NAMALWA (cell line): ENCODE data around the gene DNAJC7.
A peak's percentile ranks its signal among the peaks of the same experiment; 100 is the strongest.

Experiments used
- DNase-seq: peaks from one replicate; pipeline ENCODE4 v3.0.0-alpha.2; 2015; ENCODE audit warnings: low spot score

Gene DNAJC7, protein sequence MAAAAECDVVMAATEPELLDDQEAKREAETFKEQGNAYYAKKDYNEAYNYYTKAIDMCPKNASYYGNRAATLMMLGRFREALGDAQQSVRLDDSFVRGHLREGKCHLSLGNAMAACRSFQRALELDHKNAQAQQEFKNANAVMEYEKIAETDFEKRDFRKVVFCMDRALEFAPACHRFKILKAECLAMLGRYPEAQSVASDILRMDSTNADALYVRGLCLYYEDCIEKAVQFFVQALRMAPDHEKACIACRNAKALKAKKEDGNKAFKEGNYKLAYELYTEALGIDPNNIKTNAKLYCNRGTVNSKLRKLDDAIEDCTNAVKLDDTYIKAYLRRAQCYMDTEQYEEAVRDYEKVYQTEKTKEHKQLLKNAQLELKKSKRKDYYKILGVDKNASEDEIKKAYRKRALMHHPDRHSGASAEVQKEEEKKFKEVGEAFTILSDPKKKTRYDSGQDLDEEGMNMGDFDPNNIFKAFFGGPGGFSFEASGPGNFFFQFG

GRCh38 chr17:42016941-42017865 lies at the start of gene DNAJC7:
DNAJC7 (minus strand) TSS chr17:42017439; CDS start chr17:42017416, 23 bp downstream.
- peak; percentile 93 for DNase-seq

DNA sequence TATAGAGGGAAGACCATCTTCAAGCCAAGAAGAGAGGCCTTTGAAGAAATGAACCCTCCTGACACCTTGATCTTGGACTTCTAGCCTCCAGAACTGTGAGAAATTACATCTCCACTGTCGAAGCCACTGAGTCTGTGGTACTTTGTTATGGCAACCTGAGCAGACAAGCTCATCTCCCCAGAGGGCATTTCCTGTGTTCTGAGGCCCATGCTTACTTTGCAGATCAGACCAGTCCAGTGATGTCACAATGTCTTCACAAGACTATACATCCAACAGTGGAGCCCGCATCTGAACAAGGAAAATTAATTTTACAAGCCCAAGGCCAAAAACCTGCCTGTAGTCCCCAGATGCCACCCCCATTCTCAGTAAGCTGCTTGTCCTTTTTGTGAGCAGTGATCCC lies 48.0 kb upstream of the DNAJC7 start:
- peak; percentile 24 for DNase-seq

DNA sequence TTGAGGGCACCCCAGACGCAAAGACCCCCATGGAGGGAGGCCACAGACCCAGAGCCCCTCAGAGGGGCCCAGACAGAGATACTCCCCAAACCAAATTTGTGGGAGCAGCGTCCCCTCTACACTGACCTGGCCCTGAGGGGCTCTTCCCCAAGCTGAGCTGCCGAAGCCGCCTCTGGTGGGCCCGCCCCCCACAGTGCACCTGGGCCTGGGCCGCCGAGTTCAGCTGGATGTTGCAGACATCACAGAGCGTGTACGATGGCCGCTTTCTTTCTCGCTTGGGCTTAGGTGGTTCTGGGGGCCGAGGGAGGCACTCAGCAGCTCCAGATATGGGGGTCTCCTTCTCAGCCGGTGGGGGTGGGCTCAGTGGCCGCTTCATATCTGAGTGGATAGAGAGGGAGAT lies 45.4 kb upstream of the DNAJC7 start:
- no peak for DNase-seq

- no peak for DNase-seq
Measured at GRCh38 chr17:42061646-42062487, 44.6 kb upstream of the DNAJC7 start.

GRCh38 chr17:42060231-42060630 lies 43.0 kb upstream of the DNAJC7 start:
- DNase-seq: no peak

GRCh38 chr17:42059815-42060214 lies 42.6 kb upstream of the DNAJC7 start:
- no peak for DNase-seq

DNA sequence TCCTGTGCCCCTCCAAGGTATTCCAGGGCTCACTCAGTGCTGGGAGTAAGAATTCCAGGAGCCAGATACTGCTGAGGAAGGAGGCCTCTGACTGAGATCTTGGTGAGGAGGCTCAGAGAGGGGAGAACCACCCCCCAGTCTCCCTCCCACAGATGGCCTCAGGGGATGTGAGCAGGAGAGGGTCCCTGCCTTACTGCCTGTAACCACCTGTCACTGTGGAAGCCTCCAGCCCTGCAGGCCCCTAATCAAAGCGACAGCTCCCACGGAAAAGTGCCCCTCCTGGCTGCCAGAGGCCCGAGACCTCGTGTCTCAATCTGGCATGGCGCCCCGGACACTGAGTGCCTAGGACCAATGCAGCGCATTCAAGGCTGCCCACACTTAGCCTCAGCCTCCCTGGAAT lies 40.8 kb upstream of the DNAJC7 start:
- DNase-seq: no peak

- no peak for DNase-seq
Measured at GRCh38 chr17:42056635-42057034, 39.4 kb upstream of the DNAJC7 start.

DNA sequence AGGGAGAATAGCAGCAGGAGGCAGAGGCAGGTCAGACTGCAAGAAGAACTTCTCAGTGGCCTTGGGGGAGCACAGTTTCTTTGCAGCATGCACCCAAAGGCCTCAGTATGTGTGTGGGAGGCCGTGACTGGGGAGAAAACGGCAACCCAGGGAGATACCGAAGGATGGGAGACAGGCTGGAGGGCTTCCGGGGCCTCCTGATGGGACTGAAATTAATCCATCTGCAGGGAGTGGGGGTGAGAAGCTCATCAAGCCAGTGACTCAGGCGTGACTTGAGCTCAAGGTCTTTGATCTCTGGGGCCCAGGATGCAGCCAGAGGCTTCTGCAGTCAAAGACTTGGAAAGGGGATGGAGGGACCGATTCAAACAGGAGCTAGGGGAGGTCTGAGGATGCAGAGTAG lies 38.3 kb upstream of the DNAJC7 start:
- no peak for DNase-seq

GRCh38 chr17:42055027-42055426 lies 37.8 kb upstream of the DNAJC7 start:
- no peak for DNase-seq

DNA sequence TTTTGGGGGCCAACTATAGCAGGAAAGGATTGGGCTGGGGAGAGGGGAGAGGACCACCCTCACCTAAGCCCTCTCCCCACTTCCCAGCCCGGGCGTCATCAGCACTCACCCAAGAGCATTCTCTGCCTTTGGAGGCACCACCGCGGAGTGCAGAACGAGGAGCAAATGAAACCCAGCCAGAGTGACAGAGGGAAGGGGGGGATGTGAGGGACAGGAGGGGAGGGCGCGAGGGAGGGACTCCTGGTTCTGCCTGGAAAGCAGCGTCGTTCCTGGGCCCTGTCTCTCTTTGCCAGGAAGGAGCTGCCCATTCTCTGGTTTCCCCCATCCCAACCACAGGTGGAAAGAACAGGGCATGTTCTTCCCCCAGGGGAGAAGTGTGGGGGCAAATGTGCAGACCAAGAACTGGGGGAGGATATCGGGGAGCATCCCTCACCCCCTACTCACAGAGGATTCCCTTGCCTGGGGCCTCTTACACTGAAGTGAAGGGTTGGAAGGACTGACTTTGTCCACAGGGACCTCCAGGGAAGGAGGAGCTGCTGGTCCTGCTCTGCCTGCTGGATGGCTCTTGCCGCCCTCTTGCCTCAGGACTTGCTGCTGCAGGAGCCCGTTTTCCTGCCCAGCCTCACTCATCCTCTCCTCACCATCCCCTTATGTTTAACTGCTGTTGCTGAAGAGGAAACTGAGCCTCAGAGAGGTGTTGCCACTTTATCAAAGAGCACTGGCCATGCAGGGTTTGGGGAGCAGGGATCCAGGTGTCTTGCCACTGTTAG lies 36.7 kb upstream of the DNAJC7 start:
- no peak for DNase-seq

GRCh38 chr17:42052346-42052877 lies 35.2 kb upstream of the DNAJC7 start:
- no peak for DNase-seq

GRCh38 chr17:42051645-42052044 lies 34.4 kb upstream of the DNAJC7 start:
- DNase-seq: no peak

- DNase-seq: no peak
Measured at GRCh38 chr17:42051013-42051400, 33.8 kb upstream of the DNAJC7 start.

DNA sequence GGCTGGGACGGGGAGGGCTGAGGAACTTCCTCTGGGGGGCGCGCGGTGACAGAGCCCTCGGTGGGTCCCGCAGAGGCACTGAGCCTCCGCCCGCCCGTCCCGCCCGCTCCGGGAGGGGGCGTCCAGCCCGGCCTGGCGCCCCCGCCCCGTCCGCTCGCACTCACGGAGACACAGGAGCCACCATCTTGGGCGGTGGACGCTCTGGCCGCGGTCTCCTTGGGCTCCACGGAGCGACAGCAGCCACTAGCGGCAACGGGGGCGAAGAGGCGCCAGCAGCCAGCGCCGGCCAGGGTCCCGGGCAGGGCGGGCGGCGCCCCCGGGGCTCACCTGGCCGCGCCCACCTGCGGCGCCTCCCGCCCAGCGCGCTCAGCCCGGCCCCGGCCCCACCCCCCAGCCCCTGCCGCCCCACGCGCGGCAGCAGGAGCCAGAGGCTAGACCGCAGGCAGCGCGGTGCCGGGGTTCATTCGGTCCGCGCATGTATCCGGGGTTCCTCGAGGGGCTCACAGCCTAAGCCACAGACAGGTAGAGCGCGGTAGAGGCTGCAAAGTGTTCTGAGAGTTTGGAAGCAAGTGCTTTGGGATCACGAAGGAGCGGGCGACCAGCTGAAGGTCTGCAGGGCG lies 33.3 kb upstream of the DNAJC7 start, which contains the start of gene C17orf113:
C17orf113 (minus strand) TSS at position 209 of the 620 bp plus-strand sequence. CDS start 7,225 bp downstream, outside the sequence.
- DNase-seq: peak; percentile 42

DNA sequence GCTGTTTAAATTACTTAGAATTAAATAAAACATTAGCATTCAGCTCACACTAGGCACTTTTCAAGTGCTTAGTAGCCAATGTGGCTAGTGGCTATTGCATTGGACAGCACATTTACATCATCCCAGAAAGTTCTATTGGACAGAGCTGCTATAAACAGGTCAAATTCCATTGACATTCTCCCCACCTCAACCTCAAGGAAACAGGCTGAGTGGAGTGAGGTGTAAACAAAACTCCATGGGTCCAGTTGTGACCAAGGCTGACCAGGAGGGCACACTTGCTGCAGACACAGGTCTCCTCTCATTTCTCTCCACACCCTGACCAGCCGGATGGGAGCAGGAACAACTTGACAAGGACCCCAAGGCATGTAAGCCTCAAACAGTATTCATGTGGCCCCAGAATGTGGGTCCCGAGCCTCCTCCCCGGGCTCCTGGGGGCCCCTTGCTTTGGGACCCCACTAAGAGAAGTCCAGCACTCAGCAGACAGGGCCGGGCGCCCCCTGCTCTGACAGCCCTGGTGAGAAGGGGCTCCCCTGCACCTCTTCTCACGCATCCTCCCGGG lies 32.7 kb upstream of the DNAJC7 start:
- no peak for DNase-seq

DNA sequence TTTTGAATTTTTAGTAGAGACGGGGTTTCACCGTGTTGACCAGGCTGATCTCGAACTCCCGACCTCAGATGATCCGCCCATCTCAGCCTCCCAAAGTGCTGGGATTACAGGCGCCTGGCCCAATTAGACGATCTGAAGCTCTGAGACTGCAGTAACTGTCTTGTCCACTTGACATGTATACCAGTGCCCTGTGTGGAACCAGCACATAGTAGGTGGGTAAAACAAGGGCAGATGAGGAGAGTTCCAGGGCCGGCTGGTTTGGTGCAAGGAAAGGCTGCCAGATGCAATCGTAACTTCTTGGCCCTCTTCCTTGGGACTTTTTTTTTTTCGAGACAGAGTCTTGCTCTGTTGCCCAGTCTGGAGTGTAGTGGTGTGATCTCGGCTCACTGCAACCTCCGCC lies 30.1 kb upstream of the DNAJC7 start:
- DNase-seq: no peak

DNA sequence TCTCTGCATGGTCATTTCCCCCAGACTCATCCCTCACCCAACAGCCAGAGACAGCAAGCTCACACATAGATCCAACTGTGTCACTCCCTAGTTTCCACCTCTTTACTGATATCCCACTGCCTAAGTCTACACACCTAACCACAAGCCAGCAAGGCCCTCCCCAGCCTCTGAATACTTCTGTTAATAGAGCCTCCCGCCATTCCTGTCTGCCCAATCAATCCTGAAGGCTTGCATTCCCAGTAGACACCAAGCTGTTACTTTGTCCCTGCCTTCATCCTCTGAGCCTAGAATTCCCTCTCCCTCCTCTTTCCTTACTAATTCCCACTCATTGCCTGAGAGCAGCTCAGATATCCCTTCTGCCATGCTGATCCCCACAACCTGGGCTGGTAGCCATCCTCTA lies 28.5 kb upstream of the DNAJC7 start:
- DNase-seq: no peak

DNA sequence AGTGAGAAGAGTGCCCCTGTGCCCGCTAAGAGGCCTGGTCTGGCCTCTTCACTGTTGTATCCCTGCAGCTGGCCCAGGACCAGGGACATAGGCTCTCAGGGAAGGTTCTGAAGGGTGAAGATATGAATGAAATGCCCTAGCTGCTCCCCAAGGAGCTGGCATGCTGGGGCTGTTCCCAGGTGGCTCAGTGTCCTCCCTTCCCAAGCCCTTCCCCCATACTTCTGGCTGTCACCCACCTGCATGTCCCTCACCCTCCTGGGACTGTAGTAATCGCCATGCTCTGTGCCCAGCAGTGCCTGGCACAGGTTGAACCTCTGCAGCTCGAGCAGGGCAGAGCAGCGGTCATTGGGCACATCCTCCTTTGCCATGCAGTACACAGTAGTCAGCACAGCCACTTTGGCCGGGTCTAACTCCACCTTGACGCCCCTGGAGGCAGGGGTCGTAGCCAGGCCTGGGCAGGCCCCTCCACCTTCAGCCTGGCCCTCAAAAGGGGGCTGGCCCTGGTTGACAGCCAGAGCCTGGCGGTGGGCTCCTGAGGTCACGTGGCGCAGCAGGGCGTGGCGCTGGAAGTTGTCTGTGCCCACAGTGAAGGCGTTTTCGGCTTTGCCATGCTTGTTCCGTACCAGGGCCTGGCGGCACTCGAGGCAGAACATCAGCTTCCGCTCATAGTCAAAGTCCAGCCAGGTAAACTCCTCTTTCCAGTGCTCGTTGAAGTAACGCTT lies 25.5 kb upstream of the DNAJC7 start:
- DNase-seq: no peak
